ENCODE data around the gene SUB1.
"Not testable (repeated sequence)": the region's sequence is repeated elsewhere in the genome, so short reads cannot be mapped to it uniquely, and the experiment has no call there.

Gene SUB1

DNA sequence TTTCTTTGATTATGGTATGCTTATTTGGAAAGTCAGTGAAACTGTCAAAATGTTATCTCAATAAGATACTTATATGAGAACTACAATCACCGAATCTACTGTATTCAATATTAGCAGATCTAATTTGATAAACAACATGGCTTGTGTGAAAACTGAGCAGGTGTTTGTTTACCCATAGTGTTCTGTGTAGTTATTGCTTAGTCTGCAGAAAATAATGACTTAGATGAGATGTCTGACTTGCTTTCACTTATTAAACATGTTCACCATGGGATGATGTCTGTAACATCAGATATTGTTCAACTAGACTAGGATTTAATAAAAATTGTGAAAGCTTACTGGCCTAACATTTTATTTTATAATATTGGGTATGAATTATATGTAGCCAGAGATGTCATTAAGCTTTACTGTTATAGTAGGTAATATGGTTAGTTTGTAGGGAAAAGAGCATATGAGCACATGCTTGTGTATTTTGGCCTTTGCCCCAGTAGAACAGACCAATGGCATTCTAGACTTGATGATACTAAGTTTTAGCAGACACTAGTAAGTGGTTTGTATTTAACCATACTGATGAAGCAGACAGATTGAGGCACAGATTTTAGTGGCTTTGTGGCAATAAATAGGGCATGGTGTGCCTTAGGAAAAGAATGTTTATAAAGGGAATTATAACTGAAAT is 16.4 kb downstream of the SUB1 start:
- DNase-seq: no peak

DNA sequence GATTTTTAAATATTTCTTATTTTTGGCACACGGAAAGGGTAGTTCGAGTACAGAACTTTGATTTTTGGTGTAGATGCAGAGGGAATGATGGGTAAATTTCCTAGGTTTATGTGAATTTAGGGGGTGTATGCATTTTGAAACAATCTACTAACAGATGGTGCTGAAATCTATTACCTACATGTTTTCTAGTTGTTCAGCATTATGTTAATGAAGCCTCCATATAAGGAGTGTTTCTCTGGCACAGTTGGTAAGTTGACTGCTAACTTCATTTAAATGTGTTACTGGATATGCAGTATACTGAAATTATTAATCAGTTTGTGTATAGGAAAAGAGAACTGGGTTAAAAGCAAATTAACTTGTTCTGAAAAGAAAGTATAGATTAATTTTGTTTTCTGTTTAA is 17.5 kb downstream of the SUB1 start:
- no peak for DNase-seq

DNA sequence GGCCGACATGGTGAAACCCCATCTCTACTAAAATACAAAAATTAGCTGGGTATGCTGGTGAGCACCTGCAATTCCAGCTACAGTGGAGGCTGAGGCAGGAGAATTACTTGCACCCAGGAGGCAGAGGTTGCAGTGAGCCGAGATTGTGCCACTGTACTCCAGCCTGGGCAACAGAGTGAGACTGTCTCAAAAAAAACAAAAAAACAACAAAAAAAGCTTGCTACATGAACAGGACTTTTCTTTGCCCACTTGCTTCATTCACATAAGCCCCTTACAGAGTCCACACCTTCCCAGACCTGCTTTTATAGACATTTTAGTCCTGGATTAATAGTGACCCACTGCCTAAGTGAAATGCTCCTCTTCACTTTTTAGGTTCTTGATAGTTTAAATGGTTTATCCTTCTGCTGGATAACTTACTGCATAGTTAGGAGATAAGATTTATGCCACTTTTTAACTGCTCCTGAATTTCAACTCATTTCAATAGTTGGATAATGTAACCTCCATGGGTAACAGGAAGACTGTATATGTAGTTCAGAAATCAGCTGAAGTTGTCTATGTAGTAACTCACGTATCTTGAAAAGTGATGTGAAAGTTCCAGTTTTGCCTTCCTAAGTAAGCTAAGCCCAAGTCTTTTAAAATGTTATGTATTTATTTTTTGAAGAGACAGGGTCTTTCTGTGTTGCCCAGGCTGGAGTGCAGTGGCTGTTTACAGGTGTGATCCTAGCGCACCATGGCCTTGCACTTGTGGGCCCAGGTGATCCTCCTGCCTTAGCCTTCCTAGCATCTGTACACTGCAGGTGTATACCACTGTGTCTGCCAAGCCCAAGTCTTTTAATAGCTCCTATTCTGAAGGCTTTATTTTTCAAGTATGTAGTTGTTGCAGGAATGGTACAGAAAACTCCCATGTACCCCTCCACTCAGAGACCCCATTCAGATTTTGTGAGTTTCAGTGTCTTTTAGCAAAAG is 19.7 kb downstream of the SUB1 start:
- DNase-seq: no peak

DNA sequence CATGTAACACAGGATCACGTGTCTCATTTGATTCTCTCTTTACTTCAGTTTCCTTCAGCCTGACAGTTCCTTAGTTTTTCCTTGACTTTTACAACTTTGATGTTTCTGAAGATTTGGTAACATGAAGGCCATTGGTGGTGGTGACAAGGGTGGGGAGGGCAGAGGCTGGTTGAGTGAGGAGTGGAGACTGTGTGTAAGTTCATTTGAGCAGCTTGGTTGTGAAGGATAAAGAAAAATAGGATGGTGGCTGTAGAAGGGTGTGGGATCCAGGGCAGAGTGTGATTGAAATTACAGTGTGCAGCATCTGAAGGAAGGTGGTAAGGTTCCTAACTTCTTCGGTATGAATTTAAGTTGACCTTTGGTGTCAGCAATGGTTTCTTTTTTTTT is 20.4 kb downstream of the SUB1 start:
- DNase-seq: no peak

DNA sequence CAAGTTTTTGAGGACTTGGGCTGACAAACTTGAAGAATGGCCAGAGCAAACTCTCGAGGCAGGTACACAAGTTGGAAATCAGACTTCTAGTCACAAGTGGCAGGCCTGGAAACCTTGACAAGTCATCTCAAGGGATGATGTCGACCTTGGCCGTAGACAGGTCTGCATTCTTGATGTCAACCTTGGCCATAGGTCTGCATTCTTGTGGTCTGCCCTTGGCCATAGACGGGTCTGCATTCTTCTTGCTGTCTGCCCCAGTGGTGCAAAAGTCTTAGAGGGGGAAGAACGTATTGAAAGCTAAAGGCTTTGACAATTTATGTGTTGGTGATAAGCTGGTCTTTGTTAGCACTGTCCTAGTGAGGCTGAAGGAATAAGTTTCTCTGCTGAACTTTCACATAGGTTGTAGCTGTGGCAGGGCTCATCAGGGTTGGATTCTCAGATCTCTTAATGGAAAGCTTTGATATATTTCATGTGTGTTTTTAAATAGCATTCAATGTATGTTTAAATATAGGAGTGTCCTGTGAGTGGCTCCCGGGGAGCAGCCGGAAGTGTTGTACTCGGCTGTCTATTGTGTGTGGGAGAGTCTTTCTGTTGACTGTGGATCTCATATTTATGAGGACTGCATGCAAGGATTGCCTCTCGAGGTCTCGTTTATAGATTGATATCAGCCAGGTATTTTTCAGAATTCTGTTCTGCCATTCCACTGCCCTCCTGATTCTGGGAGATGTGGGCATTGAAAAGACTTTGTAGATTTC is 27.0 kb downstream of the SUB1 start:
- peak; percentile 36 for DNase-seq

DNA sequence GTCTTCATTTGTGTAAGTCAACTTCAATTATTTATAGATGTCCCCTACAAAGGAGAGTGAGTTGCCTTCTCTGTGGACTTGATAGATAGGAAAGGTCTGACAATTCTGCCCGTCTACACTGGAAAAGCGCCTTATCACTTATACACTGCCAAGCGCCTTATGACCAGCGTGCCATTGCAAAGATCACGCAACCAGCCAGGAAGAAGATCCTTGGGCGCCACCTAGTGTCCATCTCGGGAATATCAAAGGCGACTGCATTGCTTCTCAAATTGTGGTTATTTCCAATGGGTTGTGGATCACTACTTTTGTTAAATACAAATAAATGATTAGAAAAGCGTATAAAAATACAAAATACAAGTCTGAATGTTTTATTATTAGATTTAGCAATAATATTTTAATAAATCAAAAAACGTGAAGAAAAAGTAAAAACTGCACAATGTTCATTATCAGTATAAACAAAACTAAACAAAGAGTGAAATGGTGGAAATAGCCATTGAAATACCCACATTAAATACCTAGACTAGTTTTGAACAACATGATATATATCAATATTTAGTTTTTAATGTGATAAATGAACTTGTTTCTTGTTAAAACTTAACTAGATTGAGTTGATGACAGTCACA is 27.8 kb downstream of the SUB1 start:
- peak; percentile 81 for DNase-seq

DNA sequence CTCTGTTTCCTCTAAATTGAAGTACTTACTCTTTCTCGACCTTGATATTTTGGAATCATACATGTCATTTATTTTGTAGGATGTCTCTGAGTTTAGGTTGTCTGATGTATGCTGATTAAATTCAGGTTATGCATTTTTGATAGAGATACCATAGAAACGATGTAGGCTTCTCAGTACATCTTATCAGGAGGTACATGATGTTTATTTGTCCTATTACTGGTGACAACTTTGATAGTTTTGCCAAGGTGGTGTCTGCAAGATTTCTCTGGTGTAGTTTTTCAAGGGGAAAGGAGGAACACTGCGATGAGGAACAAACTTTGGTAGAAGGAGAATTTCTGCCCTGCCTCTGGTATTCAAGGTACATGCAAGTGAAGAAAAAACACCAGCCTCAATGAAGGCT is 29.9 kb downstream of the SUB1 start:
- no peak for DNase-seq

DNA sequence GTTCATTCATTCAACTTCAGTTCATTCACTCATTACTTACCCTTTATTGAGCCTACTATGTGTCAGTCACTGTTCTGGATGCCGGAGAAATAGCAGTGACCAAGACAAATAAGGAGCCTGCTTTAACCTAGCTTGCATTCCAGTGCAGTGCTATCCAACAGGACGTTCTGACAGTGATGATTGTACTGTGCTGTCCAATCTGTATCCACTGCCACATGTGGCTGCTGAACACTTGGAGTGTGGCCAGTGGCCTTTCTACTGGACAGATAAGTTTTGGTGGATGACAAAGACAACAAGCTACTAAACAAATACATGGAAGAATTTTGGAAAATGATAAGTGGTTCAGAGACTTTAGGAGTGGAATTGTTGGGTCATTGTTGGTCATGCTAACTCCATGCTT is 33.6 kb downstream of the SUB1 start:
- DNase-seq: peak; percentile 7

DNA sequence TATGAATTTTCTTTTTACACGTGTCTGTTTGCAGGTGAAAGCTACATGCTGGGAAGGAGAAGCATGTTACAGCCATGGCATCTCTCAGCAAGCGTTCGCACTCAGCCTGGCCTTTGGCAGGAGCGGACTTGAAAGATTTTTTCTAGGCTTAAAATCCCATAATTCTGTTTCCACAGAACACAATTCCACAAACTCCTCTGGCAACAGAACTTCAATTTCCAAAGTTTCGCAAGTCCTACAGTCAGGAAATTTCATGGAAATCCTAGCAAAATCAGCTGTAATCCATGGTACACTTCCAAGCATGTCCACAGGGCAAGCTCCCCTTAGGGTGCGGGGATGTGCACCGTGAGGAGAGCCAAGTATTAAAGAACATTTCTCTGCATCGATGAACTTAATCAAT is 35.9 kb downstream of the SUB1 start:
- no peak for DNase-seq

DNA sequence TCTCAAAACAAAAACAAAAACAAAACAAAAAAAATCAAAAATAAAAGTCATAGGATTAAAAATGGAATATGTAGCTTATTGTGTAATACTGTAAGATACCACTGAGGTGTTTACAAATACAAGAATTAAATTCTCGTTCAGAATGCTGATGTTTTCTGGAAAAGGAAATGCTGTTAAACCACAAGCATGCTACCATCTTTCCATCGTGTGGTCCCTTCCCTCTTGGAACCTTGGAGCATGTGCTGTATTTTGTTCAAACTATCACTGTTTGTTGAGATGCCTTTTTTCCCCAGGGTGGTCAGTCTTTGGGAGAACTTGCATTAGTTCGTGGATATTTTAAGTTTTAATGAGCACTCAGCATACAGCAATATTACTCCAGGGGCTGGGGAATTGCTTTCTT is 39.7 kb downstream of the SUB1 start:
- DNase-seq: peak; percentile 66

DNA sequence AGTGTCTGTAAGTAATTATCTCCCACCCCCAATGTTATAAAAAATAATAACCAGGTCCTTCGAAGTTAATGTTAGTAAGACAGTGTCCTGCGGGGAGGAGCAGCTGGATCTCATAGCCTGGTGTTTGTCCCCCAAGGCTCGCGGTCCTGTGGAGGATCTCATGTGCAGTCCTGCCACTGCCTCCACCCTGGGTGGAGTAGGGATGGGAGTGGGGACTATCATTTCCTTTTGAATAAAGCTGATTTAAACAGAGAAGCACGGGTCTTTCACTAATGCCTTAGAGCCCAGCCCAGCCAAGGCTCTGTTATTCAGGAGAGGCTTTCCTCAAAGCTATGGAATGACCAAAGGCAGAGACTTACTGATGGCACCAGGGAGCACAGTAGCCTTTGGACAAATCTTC is 40.2 kb downstream of the SUB1 start:
- peak; percentile 2 for DNase-seq

DNA sequence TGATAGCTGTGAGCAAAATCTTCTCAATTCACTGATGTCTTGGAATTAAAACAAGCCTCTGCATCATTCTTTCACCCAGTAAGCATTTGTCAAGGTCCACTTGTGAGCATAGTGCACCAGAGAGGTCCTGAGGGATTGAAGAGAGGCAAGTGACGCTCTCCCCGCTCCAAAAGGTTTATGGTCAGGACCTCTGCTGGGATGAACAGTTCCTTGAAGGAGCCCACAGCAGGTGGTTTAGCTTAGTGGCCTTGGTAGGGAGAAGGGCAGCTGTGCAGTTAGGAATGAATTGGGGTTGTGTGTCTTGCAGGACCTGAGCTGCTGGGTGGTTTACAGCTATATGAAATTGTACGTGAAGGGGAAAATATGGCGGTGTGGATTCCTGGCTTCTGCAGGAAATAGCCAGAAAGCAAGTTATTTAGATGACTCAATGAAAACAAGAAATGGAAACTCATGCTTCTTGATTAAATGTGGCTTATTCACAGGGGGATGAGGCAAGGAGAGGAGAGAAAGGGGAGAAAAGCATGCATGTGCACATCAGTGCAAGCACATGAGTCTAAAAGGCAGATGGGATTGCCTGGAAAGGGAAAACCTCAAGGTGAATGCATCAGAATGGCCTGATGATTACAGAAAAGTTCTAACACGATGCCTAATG is 42.0 kb downstream of the SUB1 start:
- DNase-seq: peak; percentile 57

DNA sequence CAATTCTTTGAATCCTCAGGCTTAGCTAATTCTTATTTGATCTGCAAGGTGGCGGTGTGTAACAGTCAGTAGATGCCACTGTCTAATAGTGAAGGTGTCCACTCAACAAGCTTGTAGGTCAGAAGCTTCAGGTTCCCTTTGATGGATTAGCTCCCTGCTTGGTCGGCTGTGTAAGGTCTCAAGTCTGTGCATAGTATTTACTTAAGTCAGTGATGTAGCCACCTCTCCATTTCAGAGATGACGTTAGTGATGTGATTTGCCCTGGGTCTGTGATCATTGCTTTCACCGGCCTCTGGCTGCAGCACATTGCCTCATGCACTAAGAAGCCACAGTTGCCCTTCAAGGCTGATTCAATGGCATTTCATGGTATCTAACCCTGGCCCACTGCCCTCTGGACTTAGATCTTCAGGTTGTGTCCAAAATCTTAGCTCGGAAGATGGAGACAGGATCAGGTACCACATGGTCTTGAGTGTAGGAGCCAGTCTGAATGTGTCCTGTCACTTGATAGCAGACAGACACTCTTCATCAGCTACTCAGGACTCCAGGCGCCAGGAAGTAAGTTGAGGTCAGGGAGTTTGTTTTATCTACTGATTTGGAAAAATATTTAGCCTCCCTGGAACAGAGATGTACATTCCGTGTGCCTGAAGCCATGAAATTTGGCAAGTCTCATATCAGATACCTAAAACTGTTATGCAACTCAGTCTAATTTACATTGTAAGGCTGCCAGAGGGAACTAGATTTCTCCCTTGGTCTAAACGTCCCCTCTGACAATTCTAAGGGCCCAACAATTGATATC is 42.9 kb downstream of the SUB1 start:
- DNase-seq: no peak

DNA sequence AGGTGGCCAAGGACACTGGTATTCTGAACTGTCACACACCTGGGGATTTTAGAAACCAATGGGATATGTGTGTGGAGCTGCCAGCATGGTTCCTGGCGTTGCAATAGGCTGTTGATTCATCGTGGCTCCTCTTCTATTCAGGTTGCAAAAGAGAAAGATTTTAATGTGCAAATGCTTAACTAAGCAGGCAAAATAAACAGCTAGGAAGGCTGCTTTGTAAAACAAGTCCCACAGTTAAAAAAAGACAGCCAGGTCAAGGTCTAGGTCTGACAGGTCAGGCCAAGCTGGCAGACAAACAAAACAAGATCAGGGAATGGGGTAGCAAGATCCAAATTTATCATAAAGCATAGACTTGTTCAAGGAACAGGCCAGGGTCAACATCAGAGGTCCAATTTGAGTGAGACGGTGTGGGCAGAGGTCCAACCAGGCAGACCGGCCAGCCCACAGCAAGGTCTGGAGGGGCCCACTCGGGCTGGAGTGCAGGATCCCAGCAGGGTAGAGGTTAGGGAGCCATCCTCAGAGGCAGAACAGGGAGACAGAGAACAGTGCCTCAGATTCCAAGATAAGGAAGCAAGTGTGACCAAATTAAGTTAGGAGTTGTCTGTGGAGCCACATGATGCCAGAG is 45.6 kb downstream of the SUB1 start:
- no peak for DNase-seq

DNA sequence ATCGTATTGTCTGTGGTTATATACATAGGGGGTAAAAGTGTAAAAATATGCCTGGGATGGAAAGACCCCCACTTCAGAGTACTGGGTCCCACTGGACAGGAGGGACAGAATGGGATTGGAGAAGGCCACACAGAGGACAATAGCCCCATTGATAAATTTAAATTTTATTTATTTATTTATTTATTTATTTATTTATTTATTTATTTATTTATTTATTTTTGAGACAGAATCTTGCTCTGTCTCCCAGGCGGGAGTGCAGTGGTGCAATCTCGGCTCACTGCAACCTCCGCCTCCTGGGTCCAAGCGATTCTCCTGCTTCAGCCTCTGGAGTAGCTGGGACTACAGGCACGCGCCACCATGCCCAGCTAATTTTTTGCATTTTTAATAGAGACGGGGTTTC is 47.7 kb downstream of the SUB1 start:
- DNase-seq: not testable (repeated sequence)

DNA sequence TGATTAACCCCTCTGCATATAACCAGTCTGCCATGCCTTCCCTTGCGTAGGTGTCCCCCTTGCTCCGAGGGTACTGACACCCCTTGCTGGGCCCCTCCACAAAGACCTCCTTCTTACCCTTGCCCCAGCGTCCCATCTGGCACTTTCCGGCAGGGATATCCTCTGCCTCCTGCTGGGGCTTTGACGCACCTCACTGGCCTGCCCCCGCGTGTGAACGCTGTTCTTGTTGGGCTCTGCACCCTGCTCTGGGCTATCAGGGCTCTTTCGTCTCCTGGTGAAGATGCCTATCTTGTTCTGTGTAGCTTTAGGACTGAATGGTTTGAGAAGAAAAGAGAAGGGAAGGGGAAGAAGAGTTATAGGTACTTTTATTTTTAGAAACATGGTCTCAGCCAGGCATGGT is 53.0 kb downstream of the SUB1 start:
- no peak for DNase-seq

DNA sequence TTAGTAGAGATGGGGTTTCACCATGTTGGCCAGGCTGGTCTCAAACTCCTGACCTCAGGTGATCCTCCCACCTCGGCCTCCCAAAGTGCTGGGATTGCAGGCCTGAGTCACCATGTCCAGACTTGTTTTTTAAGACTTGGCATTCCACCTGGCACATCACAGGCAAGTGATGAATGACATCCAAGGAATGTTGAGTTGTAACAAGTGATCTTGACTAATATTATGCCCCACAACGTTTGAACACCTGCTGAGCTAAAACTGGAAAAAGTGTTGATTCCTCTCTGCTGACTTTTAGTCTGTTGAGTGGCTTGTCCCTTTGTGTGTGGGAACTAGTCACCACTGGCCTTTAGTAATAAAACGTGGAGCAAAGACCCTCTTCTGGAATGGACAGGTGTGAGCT is 54.6 kb downstream of the SUB1 start:
- DNase-seq: peak; percentile 24

DNA sequence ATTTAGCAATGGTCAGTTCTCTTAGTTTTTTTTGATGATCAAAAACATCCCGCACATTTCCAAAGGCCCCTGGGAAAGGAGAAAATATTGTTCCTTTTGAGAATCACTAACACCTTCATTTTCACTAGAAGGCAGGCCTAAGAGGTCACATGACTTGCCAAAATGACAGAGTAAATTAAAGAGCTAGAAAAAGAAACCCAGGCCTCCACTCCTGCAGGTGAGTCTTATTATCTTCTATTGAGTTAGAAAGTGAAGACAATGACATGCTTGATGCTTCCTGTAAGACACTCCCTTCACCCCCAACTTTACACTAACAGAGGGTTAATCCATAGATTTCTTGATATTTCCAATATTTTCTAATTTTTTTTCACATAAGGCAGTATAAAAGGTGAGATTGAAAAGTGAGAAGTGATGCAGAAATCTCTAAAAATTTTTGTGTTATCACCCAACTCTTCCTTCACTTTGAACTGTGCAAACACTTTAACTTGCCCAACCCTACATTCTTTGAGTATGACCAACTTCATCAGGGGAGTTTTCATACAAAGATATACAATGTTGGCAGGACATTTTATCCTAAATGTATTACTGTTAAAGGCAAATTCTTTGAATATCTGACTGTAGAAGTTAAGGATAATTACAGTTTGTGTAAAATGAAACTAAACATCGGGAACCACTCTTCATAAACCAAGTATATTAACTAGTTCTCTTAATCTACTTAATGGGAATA is 57.1 kb downstream of the SUB1 start:
- peak; percentile 67 for DNase-seq

DNA sequence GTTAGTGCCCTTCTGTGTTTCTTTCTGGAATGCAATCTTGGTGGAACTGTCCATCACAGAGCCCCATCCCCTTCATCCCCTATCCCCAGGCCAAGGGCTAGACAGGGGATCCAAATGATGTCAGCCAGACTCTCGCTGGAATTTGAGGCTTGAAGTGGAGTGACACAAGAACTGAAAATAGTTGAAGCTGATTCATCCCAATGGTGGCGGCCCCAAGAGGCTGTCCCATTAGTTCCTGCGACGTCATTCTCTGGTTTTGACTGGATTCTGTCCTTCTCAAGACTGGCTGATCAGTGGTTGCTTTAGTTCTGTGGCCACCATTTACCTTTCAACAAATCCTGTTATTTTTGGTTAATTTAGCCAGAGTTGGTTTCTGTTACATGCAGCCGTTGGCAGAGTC is 59.9 kb downstream of the SUB1 start:
- peak; percentile 62 for DNase-seq
